Endothelial cell of umbilical vein (primary cell): ENCODE measurements around the gene GNAZ. TPM values are rescaled to one million over a fixed set of nuclear protein-coding genes. Genes with fewer than 3 reads are reported as not detected.

Experiments
- BruUV-seq: library from RNA; stranded (reverse); fragments of 400-500 nt; replicated peaks from 2 replicates; lab custom pipeline; 2021; lab: Mats Ljungman, UMichigan
- CTCF ChIA-PET: fragments of 300-600, 350-600 bp; sonication (Branson Sonifier 250); formaldehyde crosslinking; loops from one replicate; lab custom pipeline; 2021; ENCODE audit warnings: antibody characterized with exemption, inconsistent platforms; lab: Charles Lee
- POLR2A ChIA-PET: fragments of 300-600, 350-600 bp; sonication (Branson Sonifier 250); formaldehyde crosslinking; loops from one replicate; lab custom pipeline; 2021; ENCODE audit warnings: antibody characterized with exemption, inconsistent platforms; lab: Charles Lee
- DNase-seq: peaks from one replicate; pipeline ENCODE4 v3.0.0-alpha.2; 2011; ENCODE audit warnings: low read depth, low spot score
- FAIRE-seq: peaks from 2 replicates; lab custom pipeline; 2011; peaks lifted over from hg19 to GRCh38; lab: Jason Lieb, UNC
- H2AFZ ChIP-seq: 2 replicates; pipeline ENCODE4 v1.6.0; 2012; ENCODE audit warnings: low read depth, low read length, control low read depth, inconsistent platforms
- H3K27ac ChIP-seq: 2 replicates; pipeline ENCODE4 v1.5.1; 2011; ENCODE audit warnings: low read depth, mild to moderate bottlenecking, control low read depth, low read length, moderate library complexity; ENCODE audit not compliant: insufficient read depth
- H3K27me3 ChIP-seq, 2 experiments: 2 replicates each; pipeline versions ENCODE4 v1.6.0 to v1.6.1; 2011; ENCODE audit warnings: low read length in 2 of 2, mixed read lengths in 1 of 2; ENCODE audit not compliant: control insufficient read depth in 2 of 2, insufficient read depth in 2 of 2
- H3K36me3 ChIP-seq, 2 experiments: 2 replicates in 1 of 2; 3 replicates in 1 of 2; pipeline ENCODE4 v1.5.1; 2011; ENCODE audit warnings: low read length in 2 of 2, mild to moderate bottlenecking in 1 of 2, moderate library complexity in 1 of 2; ENCODE audit not compliant: control insufficient read depth in 2 of 2, insufficient read depth in 2 of 2; ENCODE audit errors: extremely low read depth in 1 of 2
- H3K4me1 ChIP-seq: 3 replicates; pipeline ENCODE4 v1.5.1; 2011; ENCODE audit warnings: mild to moderate bottlenecking, low read length; ENCODE audit not compliant: control insufficient read depth, insufficient read depth; ENCODE audit errors: extremely low read depth
- H3K4me2 ChIP-seq: 2 replicates; pipeline ENCODE4 v1.6.1; 2011; ENCODE audit warnings: low read length, control low read depth, mixed read lengths; ENCODE audit not compliant: insufficient read depth
- H3K4me3 ChIP-seq, 3 experiments: fragments of 200-600 bp in 1 of 3; sonication (generic), shearing (Covaris generic) in 1 of 3; replicated peaks in 1 of 3; 2 replicates each; pipeline ENCODE4 v1.5.1; 2011 to 2016; ENCODE audit warnings: control low read depth in 3 of 3, low read length in 3 of 3, mild to moderate bottlenecking in 2 of 3, inconsistent platforms in 1 of 3, low read depth in 1 of 3, moderate library complexity in 1 of 3; ENCODE audit not compliant: insufficient read depth in 1 of 3
- H3K79me2 ChIP-seq: 2 replicates; pipeline ENCODE4 v1.6.0; 2012; ENCODE audit warnings: low read length, inconsistent platforms; ENCODE audit not compliant: control insufficient read depth, insufficient read depth
- H3K9ac ChIP-seq: replicated peaks from 2 replicates; pipeline ENCODE3; 2011; ENCODE audit warnings: low read length, control low read depth; ENCODE audit not compliant: insufficient read depth; ENCODE audit errors: extremely low read depth
- H3K9me1 ChIP-seq: replicated peaks from 3 replicates; pipeline ENCODE4 v1.6.0; 2011; ENCODE audit warnings: mild to moderate bottlenecking, low read length; ENCODE audit not compliant: control insufficient read depth, insufficient read depth; ENCODE audit errors: extremely low read depth
- H3K9me3 ChIP-seq: replicated peaks from 2 replicates; pipeline ENCODE4 v1.5.1; 2012; ENCODE audit warnings: low read length, inconsistent platforms; ENCODE audit not compliant: control insufficient read depth, insufficient read depth
- H4K20me1 ChIP-seq: replicated peaks from 2 replicates; pipeline ENCODE3; 2011; ENCODE audit warnings: mild to moderate bottlenecking, low read length; ENCODE audit not compliant: control insufficient read depth, insufficient read depth; ENCODE audit errors: extremely low read depth
- CTCF ChIP-seq, 2 donors: IDR thresholded peaks; 1 replicate in 1 of 2; 2 replicates in 1 of 2; pipeline ENCODE4 v1.5.1; 2011; ENCODE audit warnings: low read length in 2 of 2, mild to moderate bottlenecking in 2 of 2, moderate library complexity in 2 of 2, control low read depth in 1 of 2, inconsistent platforms in 1 of 2, low read depth in 1 of 2; ENCODE audit not compliant: insufficient read depth in 1 of 2; ENCODE audit errors: extremely low read depth in 1 of 2
- EZH2 ChIP-seq: IDR thresholded peaks from 2 replicates; pipeline ENCODE4 v1.6.1; 2012; ENCODE audit warnings: borderline replicate concordance, low read depth, mild to moderate bottlenecking, moderate library complexity, low read length, inconsistent platforms; ENCODE audit not compliant: severe bottlenecking
- FOS ChIP-seq: IDR thresholded peaks from 2 replicates; pipeline ENCODE4 v1.6.1; 2011; ENCODE audit warnings: mild to moderate bottlenecking, low read length, moderate library complexity, borderline replicate concordance; ENCODE audit not compliant: insufficient read depth
- GATA2 ChIP-seq: IDR thresholded peaks from 2 replicates; pipeline ENCODE4 v1.7.0; 2011; ENCODE audit warnings: low read depth, mild to moderate bottlenecking, moderate library complexity, mixed read lengths, low read length; ENCODE audit not compliant: insufficient read length, insufficient read depth
- JUN ChIP-seq: IDR thresholded peaks from 2 replicates; pipeline ENCODE4 v1.6.1; 2011; ENCODE audit warnings: borderline replicate concordance, low read depth; ENCODE audit not compliant: insufficient read length, insufficient read depth
- MAX ChIP-seq: IDR thresholded peaks from 2 replicates; pipeline ENCODE4 v1.6.1; 2011; ENCODE audit not compliant: insufficient read depth, insufficient read length
- MYC ChIP-seq: IDR thresholded peaks from one replicate; pipeline ENCODE4 v1.6.1; 2011; ENCODE audit warnings: mild to moderate bottlenecking, low read depth, low read length
- POLR2A ChIP-seq: IDR thresholded peaks from 2 replicates; pipeline ENCODE4 v1.6.1; 2012; ENCODE audit warnings: low read depth, mild to moderate bottlenecking, control low read depth, low read length
- POLR2AphosphoS5 ChIP-seq: IDR thresholded peaks from 2 replicates; pipeline ENCODE4 v1.6.1; 2012; ENCODE audit warnings: low read depth, mild to moderate bottlenecking, control low read depth, low read length, moderate library complexity; ENCODE audit not compliant: insufficient read depth
- dilution Hi-C: fragments of 300-500 bp; cut with MboI; formaldehyde crosslinking; loops from one replicate; pipeline ENCODE4 v1.15.0; 2019; ENCODE audit warnings: low sequenced_read_pairs; ENCODE audit not compliant: extremely low pct_ligation_motif_present
- intact Hi-C: fragments of 100-400 bp; cut with micrococcal nuclease; formaldehyde crosslinking; loops from one replicate; pipeline ENCODE4 v1.10.0; 2022
- polyA plus RNA-seq, 4 experiments: library from polyadenylated mRNA; depleted of rRNA in 3 of 4; stranded (reverse) in 3 of 4; unstranded in 1 of 4; fragments of >200 nt; gene quantifications; 2 replicates each; pipeline versions ENCODE4 v1.2.1 to v1.2.3, GENCODE V29; 2011 to 2012; ENCODE audit warnings: missing spikeins in 1 of 4
- total RNA-seq: library from RNA; stranded (reverse); gene quantifications from 2 replicates; pipeline ENCODE4 v1.2.3, GENCODE V29; 2021

GNAZ gene
- total and polyA plus RNA-seq, 2 donors (not counting 3 experiments of a cell fraction or from before 2014, with no cell fraction given), result 0.44 to 0.86 TPM

- Histone ChIP-seq H3K9ac (no peak overlapping the region), H3K27me3 (no peaks in the 10 kb centered on the region), H3K9me1 (no peaks in the 10 kb centered on the region), H3K27ac (no peak overlapping the region), H3K9me3 (no peaks in the 10 kb centered on the region), H3K4me1 (no peaks in the 10 kb centered on the region), H2AFZ (no peak overlapping the region), H3K4me3 (no peak overlapping the region), H3K4me2 (no peak overlapping the region), H3K36me3 (no peaks in the 10 kb centered on the region), H4K20me1 (no peaks in the 10 kb centered on the region), H3K79me2 (no peaks in the 10 kb centered on the region)
- DNase-seq, result no peak
- BruUV-seq, result no TSS peak
- CTCF ChIA-PET, result no interaction called here
- TF ChIP-seq JUN (no peak), FOS (no peak), POLR2AphosphoS5 (no peak)
- dilution Hi-C loops (no loop called here), intact Hi-C loops (no loop called here)
- no peak for FAIRE-seq
- POLR2A ChIA-PET, result no interaction called here
Observed at GRCh38 chr22:23094695-23095681, 24.7 kb downstream of the GNAZ start.

- FAIRE-seq, result no peak
- ChIA-PET CTCF (no interaction called here), POLR2A (no interaction called here)
- dilution Hi-C loops (no loop called here), intact Hi-C loops (no loop called here)
- no peaks in the 10 kb centered on the region for H3K4me1 ChIP-seq
- H3K9me3 ChIP-seq, result no peaks in the 10 kb centered on the region
- no peak overlapping the region for H3K27ac ChIP-seq
- no peak for DNase-seq
- H3K79me2 ChIP-seq, result no peaks in the 10 kb centered on the region
- no peaks in the 10 kb centered on the region for H3K36me3 ChIP-seq
- no TSS peak for BruUV-seq
- no peaks in the 10 kb centered on the region for H3K27me3 ChIP-seq
- H3K9ac ChIP-seq, result no peak overlapping the region
- H3K4me2 ChIP-seq, result no peak overlapping the region
- no peaks in the 10 kb centered on the region for H3K9me1 ChIP-seq
- H2AFZ ChIP-seq, result no peak overlapping the region
- H4K20me1 ChIP-seq, result no peaks in the 10 kb centered on the region
- no peak overlapping the region for H3K4me3 ChIP-seq
- no peak for TF ChIP-seq EZH2
- no peak for TF ChIP-seq POLR2A
- no peak for TF ChIP-seq MAX
- TF ChIP-seq FOS, result no peak
- no peak for TF ChIP-seq CTCF (IDR thresholded peaks at IDR 0.05; ENCODE audit: extremely low read depth in 1 of 2, insufficient read depth in 1 of 2, low read depth in 1 of 2, low read length in 2 of 2)
- no peak for TF ChIP-seq POLR2AphosphoS5
- no peak for TF ChIP-seq JUN
- TF ChIP-seq GATA2, result no peak
- no peak for TF ChIP-seq MYC
Observed at GRCh38 chr22:23095733-23096342, 25.5 kb downstream of the GNAZ start.
